A549 (cell line): ENCODE measurements around the gene SERPINI1. TPM values are rescaled to one million over a fixed set of nuclear protein-coding genes. Genes with fewer than 3 reads are reported as not detected.

Source experiments
- ATAC-seq, 2 experiments: fragments of 200-7000 bp in 1 of 2; fragments of >200 bp in 1 of 2; cut with Nextera tagmentation in 1 of 2; cut with Tn5 transposase in 1 of 2; 3 replicates each; pipeline versions ENCODE4 v1.8.0 to v1.9.1; 2018 to 2020; ENCODE audit warnings: mild to moderate bottlenecking in 1 of 2, moderate library complexity in 1 of 2
- CTCF ChIA-PET: fragments of 300-600 bp; sonication (Branson Sonifier 250); formaldehyde crosslinking; extraction: SDS; loops from one replicate; lab custom pipeline; 2021; ENCODE audit warnings: antibody characterized with exemption, inconsistent platforms; lab: Yijun Ruan, JAX
- POLR2A ChIA-PET: fragments of 350-600 bp; formaldehyde crosslinking; extraction: SDS; loops from one replicate; lab custom pipeline; 2021; ENCODE audit warnings: antibody characterized with exemption, inconsistent platforms; lab: Yijun Ruan, JAX
- DNase-seq, 2 experiments: peaks; one replicate each; pipeline versions ENCODE4 v3.0.0 to v3.0.0-alpha.2; 2011 to 2016; ENCODE audit warnings: low read depth in 1 of 2, low spot score in 1 of 2
- FAIRE-seq: peaks from 2 replicates; lab custom pipeline; 2011; peaks lifted over from hg19 to GRCh38; lab: Jason Lieb, UNC
- H3K27ac ChIP-seq, 2 experiments: fragments of >200 bp; sonication (Bioruptor Twin); formaldehyde crosslinking; 3 replicates each; pipeline ENCODE4 v1.5.1; 2016 to 2017
- H3K4me1 ChIP-seq: fragments of >200 bp; sonication (Bioruptor Twin); formaldehyde crosslinking; 3 replicates; pipeline ENCODE4 v1.6.1; 2016
- H3K4me2 ChIP-seq: fragments of >200 bp; sonication (Bioruptor Twin); formaldehyde crosslinking; 3 replicates; pipeline ENCODE4 v1.6.1; 2016
- H3K4me3 ChIP-seq: fragments of >200 bp; sonication (Bioruptor Twin); formaldehyde crosslinking; 3 replicates; pipeline ENCODE4 v1.5.1; 2016
- H3K9me3 ChIP-seq: fragments of >200 bp; sonication (Bioruptor Twin); formaldehyde crosslinking; 3 replicates; pipeline ENCODE4 v1.6.1; 2016
- CBX2 ChIP-seq: fragments of 200-600 bp; sonication (generic); IDR thresholded peaks from 2 replicates; pipeline ENCODE4 v1.6.1; 2016; ENCODE audit warnings: low read depth, mild to moderate bottlenecking, borderline replicate concordance
- CHD2 ChIP-seq: fragments of 150-350 bp; IDR thresholded peaks from 2 replicates; pipeline ENCODE4 v1.6.1; 2014; ENCODE audit warnings: low read length; ENCODE audit not compliant: partially characterized antibody
- EP300 ChIP-seq, 2 experiments: fragments of >200 bp; sonication (Bioruptor Twin); formaldehyde crosslinking; IDR thresholded peaks; 2 replicates in 1 of 2; 3 replicates in 1 of 2; pipeline ENCODE4 v1.6.1; 2016 to 2017
- FOSL2 ChIP-seq, 2 experiments: fragments of 450-650 bp in 1 of 2; fragments of >200 bp in 1 of 2; sonication (Bioruptor Twin) in 1 of 2; formaldehyde crosslinking; IDR thresholded peaks; 2 replicates each; pipeline versions ENCODE4 v1.5.0 to v1.6.1; 2016 to 2020; ENCODE audit warnings: mild to moderate bottlenecking in 1 of 2, moderate library complexity in 1 of 2
- GATA3 ChIP-seq: IDR thresholded peaks from 2 replicates; pipeline ENCODE4 v1.6.1; 2012; ENCODE audit warnings: borderline replicate concordance
- HDAC2 ChIP-seq: fragments of 200-600 bp; sonication (generic); IDR thresholded peaks from 2 replicates; pipeline ENCODE4 v1.6.1; 2016
- HEYL ChIP-seq: fragments of 250-450 bp; sonication (Bioruptor Pico); IDR thresholded peaks from 2 replicates; pipeline ENCODE4 v1.8.0; 2021; ENCODE audit warnings: mild to moderate bottlenecking, moderate library complexity
- HOXB13 ChIP-seq: fragments of 250-450 bp; sonication (Bioruptor Pico); IDR thresholded peaks from 2 replicates; pipeline ENCODE4 v1.5.0; 2020; ENCODE audit warnings: low read depth, mild to moderate bottlenecking, moderate library complexity
- JUN ChIP-seq, 2 experiments: fragments of >200 bp; sonication (Bioruptor Twin); formaldehyde crosslinking; IDR thresholded peaks; 2 replicates in 1 of 2; 3 replicates in 1 of 2; pipeline ENCODE4 v1.6.1; 2016 to 2017
- JUNB ChIP-seq: fragments of >200 bp; sonication (Bioruptor Twin); formaldehyde crosslinking; IDR thresholded peaks from 2 replicates; pipeline ENCODE4 v1.6.1; 2016
- KDM5A ChIP-seq: fragments of 200-600 bp; sonication (generic); IDR thresholded peaks from 2 replicates; pipeline ENCODE4 v1.6.1; 2016; ENCODE audit warnings: antibody characterized with exemption, mild to moderate bottlenecking
- MAZ ChIP-seq: fragments of 150-350 bp; IDR thresholded peaks from 2 replicates; pipeline ENCODE4 v1.6.1; 2014; ENCODE audit warnings: antibody characterized with exemption, low read depth, low read length, borderline replicate concordance
- MYC ChIP-seq: IDR thresholded peaks from 2 replicates; pipeline ENCODE4 v1.6.1; 2012; ENCODE audit warnings: mild to moderate bottlenecking, inconsistent platforms, low read length, improper control_type of control experiment, borderline replicate concordance
- NFE2L2 ChIP-seq: fragments of 150-350 bp; conservative IDR thresholded peaks from 2 replicates; pipeline ENCODE4 v1.6.1; 2014; ENCODE audit warnings: low read length
- NR3C1 ChIP-seq: fragments of >200 bp; sonication (Bioruptor Twin); formaldehyde crosslinking; IDR thresholded peaks from 3 replicates; pipeline ENCODE4 v1.6.1; 2017
- RCOR1 ChIP-seq: fragments of 150-350 bp; IDR thresholded peaks from 2 replicates; pipeline ENCODE4 v1.6.1; 2014; ENCODE audit warnings: antibody characterized with exemption, low read length, low read depth
- RNF2 ChIP-seq: fragments of 200-600 bp; sonication (generic); IDR thresholded peaks from 2 replicates; pipeline ENCODE4 v1.6.1; 2016; ENCODE audit warnings: low read depth, mild to moderate bottlenecking, antibody characterized with exemption, moderate library complexity, borderline replicate concordance
- WGBS: methylation state at CpG from one replicate; pipeline ENCODE4 v1.1.6; 2017; ENCODE audit errors: missing lambda C conversion rate; 5-methylcytosine and 5-hydroxymethylcytosine counted together
- polyA plus RNA-seq, 4 experiments: library from polyadenylated mRNA; depleted of rRNA in 3 of 4; stranded (reverse); fragments of >200 nt; fragmentation: RNase III in 1 of 4; extraction: RNeasy Plus Mini Kit Qiagen cat#74134 plus additional on column Dnase treatment in 1 of 4; gene quantifications; 2 replicates in 3 of 4; 3 replicates in 1 of 4; pipeline ENCODE4 v1.2.3, GENCODE V29; 2011 to 2017
- TF ChIP-seq, protein P1 (sequence below): fragments of 250-450 bp; sonication (Bioruptor Pico); IDR thresholded peaks from 2 replicates; pipeline ENCODE4 v1.5.0; 2020; ENCODE audit warnings: low read depth, mild to moderate bottlenecking, moderate library complexity
- TF ChIP-seq, protein P2 (sequence below): IDR thresholded peaks from 2 replicates; pipeline ENCODE4 v1.6.1; 2012

The SERPINI1 gene
- polyA plus RNA-seq, 2 of the 4 experiments (the other 2 are of a cell fraction), result 6.5 to 10.2 TPM

DNA sequence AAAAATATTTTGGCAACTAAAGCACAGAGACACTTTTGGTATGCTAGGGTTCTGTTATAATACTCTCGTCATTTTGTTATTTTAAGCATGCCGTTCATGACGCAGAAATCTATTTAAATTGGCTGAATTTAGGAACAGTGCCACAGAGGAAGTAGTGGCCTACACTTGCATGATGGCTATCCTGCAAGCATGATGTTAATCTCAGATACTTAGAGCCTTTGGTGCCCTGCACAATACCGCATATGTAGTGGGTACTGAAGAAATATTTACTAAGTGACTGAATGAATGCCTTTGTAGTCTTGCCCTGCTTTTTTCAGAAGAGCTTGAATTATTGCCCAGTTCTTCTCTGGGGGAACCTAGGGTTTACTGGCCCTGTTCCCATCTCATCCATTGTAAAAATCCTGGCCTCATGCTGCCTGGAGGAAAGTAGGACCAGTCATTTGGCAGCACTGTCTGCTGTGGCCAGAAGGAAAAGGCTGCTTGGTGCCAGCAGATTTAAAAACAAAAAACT, 79.0 kb downstream of the SERPINI1 start:
- CTCF ChIA-PET, result no interaction called here
- POLR2A ChIA-PET, result interaction anchor here (2.3 kb wide), 1 partner anchor 79 kb away, joined by 8 read pairs; the partner anchor contains the start of gene SERPINI1
- Histone ChIP-seq H3K9me3 (no peaks in the 10 kb centered on the region), H3K27ac (peak overlapping the region; percentile 81), H3K4me1 (peaks cover 67% of the 10 kb centered on the region), H3K4me2 (peak overlapping the region; percentile 87), H3K4me3 (no peak overlapping the region; the same call in 2 of the 3 replicates)
- ATAC-seq (peak; percentile 86 to 88), DNase-seq (peak in 1 of 2 experiments; percentile 78), FAIRE-seq (no peak)
- 1% methylated on average over 4 of the region's 4 CpGs for WGBS
- TF ChIP-seq JUN (IDR thresholded peaks at IDR 0.05) (0 out of 5 replicates have a peak, but pooled peaks of 1 of the 2 experiments have one; percentile 33), HDAC2 (no peak), GATA3 (peak; percentile 69), EP300 (IDR thresholded peaks at IDR 0.05) (peak; percentile 21 to 47; a peak in 1 of 5 replicates), JUNB (0 out of 2 replicates have a peak, but pooled peaks have one; percentile 11)
- TF ChIP-seq, protein P1, sequence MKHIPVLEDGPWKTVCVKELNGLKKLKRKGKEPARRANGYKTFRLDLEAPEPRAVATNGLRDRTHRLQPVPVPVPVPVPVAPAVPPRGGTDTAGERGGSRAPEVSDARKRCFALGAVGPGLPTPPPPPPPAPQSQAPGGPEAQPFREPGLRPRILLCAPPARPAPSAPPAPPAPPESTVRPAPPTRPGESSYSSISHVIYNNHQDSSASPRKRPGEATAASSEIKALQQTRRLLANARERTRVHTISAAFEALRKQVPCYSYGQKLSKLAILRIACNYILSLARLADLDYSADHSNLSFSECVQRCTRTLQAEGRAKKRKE (CRISPR knock-in tag), result no peak

DNA sequence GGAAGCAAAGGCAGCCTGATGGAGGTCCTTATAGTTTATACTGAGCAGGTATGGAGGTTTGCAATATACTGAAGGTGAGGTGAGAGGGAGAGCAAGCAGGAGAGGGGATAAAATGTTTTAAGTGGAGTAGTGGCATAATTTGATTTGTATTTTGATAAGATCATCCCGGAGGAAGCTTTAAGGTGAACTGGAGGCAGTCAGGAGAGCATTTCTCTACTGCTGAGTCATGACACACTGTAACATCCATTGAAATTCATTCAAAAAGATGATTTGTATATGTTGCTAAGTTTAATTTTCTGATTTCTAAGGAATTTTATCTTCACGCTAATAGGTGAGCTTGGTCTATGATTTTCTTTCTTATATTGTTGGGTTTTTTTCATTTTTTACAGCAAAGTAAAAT, 81.4 kb downstream of the SERPINI1 start:
- ChIA-PET POLR2A (no interaction called here), CTCF (no interaction called here)
- no peak overlapping the region; the same call in 2 of the 3 replicates for H3K4me2 ChIP-seq
- H3K27ac ChIP-seq, result peak overlapping the region; percentile 21 to 81; a peak in 4 of 6 replicates
- WGBS, result 17% methylated on average over 2 of the region's 2 CpGs
- DNase-seq (no peak), ATAC-seq (no peak), FAIRE-seq (no peak)
- peaks cover 50% of the 10 kb centered on the region for H3K4me1 ChIP-seq
- H3K9me3 ChIP-seq, result no peaks in the 10 kb centered on the region
- no peak for TF ChIP-seq HEYL (CRISPR knock-in tag)
- TF ChIP-seq NFE2L2, result no peak
- no peak for TF ChIP-seq RNF2
- TF ChIP-seq KDM5A, result no peak
- TF ChIP-seq CBX2, result no peak
- H3K4me3 ChIP-seq, result no peak overlapping the region

DNA sequence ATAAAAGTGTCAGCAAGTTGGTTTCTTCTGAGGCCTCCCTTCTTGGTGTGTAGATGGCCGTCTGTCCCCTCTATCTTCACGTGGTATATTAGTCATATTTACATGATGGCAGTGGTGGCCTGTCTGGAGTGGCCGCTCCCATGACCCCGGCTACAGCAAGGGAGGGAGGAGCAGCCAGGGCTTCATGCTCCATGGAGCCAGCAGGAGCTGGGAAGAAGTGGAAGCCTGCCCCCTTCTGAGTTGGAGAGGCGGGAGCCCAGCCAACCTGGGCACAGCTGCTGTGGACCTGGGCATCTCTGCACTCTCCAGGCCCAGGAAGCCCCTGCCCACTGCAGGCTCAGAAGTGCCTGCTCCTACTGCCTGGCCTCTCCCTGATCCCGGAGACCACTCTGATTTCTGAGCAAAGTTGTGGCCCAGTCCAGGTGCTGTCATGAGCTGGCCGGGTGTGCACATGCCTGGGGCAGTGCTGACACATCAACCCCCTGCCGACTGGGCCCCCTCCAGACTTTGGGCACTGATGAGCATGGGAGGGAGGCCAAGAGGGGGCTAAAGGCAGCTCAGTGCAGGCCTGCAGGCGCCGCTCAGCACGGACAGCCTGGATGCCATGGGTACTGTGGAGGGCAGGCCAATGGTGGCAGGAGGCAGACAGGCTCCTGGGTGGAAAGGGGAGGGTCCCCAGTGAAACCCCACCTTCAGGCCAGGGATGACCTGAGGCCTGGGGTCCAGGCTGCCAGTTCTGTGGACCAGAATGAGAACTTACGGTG, 84.8 kb downstream of the SERPINI1 start:
- Histone ChIP-seq H3K4me3 (no peak overlapping the region), H3K9me3 (no peaks in the 10 kb centered on the region)
- DNase-seq, result no peak
- WGBS, result 82% methylated on average over 8 of the region's 12 CpGs
- TF ChIP-seq, protein P2, sequence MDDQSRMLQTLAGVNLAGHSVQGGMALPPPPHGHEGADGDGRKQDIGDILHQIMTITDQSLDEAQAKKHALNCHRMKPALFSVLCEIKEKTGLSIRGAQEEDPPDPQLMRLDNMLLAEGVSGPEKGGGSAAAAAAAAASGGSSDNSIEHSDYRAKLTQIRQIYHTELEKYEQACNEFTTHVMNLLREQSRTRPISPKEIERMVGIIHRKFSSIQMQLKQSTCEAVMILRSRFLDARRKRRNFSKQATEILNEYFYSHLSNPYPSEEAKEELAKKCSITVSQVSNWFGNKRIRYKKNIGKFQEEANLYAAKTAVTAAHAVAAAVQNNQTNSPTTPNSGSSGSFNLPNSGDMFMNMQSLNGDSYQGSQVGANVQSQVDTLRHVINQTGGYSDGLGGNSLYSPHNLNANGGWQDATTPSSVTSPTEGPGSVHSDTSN, result no peak
- no peak for TF ChIP-seq CHD2
- no peak for TF ChIP-seq FOSL2 (IDR thresholded peaks at IDR 0.05)
- TF ChIP-seq FOSL2 (CRISPR knock-in tag; IDR thresholded peaks at IDR 0.05), result no peak
- no peak for TF ChIP-seq NR3C1
- no peak for TF ChIP-seq HOXB13 (CRISPR knock-in tag)
- no peak for TF ChIP-seq HEYL (CRISPR knock-in tag)
- TF ChIP-seq RCOR1, result no peak
- TF ChIP-seq MAZ, result no peak
- TF ChIP-seq MYC, result no peak
- TF ChIP-seq JUN (IDR thresholded peaks at IDR 0.05), result no peak
- TF ChIP-seq, all 56 proteins: peak for 0
- ChIA-PET POLR2A (no interaction called here), CTCF (no interaction called here)
- no peak overlapping the region for H3K4me2 ChIP-seq
- peak in 1 of 2 experiments; percentile 38; a peak in 1 of 6 replicates for ATAC-seq
- H3K4me1 ChIP-seq, result peaks cover 24% of the 10 kb centered on the region
- no peak for FAIRE-seq
- H3K27ac ChIP-seq, result no peak overlapping the region; a peak in 1 of 6 replicates
